ENCODE results near the gene PLCB1. TPM values are rescaled to one million over a fixed set of nuclear protein-coding genes. Genes with fewer than 3 reads are reported as not detected.

Gene PLCB1
- total RNA-seq, 1 experiment from 2014 or later = 2.9 TPM

DNA sequence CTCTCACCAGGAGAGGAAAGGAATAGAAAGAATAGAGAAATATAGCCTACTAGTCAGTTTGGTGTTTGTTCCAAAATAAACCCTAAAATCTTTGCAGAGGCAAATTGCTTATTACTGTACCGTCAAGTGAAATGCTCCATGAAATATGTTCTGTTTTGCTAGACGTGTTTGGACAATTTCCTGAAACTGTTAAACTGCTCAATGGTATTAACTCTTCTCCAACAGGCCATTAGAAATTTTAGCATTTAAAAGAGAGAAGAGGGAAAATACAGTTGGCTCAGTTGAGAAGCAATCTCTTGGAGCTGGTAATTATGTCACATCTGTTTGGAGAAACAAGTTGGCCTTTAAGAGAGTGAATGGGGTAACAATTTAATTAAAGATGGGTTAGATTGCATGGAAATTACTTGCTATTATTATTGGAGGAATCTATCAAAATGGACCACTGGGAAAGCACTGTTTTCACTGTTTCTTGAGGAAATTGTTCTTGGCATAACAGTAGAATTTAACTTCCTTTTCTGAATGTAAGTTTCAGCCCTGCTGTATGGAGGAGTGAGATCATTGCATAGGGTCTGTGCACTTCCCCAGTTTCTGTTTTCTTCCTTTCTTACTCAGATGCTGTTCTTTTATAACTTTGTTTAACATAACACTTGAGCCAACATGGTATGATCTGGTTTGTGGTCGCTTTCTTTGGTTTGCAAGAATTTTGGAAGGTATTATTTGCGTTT is 373.6 kb downstream of the PLCB1 start:
- no peak for DNase-seq (ENCODE audit: low read depth)

DNA sequence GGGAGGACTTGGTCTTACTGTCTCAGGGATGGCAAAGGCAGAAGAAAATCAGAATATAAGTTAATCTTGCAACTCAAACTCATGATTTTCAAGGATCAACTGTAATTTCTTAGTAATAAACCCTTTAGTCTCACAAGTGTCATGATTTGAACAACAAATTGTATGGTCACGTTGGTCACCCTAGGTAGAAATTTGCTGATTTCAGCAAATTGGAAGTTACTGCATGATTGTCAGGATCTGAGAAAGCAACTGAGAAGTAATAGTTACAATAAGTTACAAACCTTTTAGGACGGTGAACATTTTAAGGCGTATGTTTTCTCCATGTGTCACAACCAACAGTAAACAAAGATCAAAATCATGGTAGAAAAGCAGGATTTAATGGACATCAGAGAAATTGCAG is 375.2 kb downstream of the PLCB1 start:
- DNase-seq (ENCODE audit: low read depth) = no peak

GRCh38 chr20:8509809-8510208 is 377.7 kb downstream of the PLCB1 start:
- DNase-seq (ENCODE audit: low read depth) = no peak

DNA sequence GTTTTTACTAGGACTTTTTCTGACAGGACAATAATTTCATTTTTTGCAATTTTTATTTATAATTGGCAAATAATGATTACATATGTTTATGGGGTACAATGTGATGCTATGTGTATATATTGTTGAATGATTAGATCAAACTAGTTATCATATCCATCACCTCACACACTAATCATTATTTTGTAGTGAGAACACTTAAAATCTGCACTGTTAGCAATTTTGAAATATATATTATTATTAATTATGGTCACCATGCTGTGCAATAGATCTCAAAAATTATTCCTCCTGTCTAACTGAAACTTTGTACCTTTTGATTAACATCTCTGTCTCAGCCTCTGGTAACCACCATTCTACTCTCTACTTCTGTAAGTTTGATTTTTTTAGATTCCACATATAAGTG is 378.7 kb downstream of the PLCB1 start:
- DNase-seq (ENCODE audit: low read depth) = no peak

DNA sequence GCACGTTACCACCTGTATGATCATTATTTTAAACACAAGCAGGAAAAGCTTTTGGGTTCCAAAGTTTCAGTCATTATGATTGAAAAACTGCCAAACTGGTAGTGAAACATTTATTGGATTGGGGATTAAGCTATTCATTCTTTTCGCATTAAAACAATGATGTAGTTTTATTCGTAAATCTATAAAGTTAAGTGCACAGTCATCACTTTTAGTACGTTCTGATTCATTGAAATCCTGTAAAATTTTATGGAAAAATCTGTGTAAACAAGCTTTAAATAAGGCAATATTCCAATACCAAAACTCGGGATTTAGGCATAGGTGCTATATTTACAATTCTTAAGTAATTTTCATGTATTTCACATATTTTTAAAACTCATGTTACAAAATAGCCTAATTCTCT is 379.9 kb downstream of the PLCB1 start:
- no peak for DNase-seq (ENCODE audit: low read depth)

GRCh38 chr20:8515810-8516435 is 383.9 kb downstream of the PLCB1 start:
- no peak for DNase-seq (ENCODE audit: low read depth)

- DNase-seq (ENCODE audit: low read depth) = no peak
Measured at GRCh38 chr20:8518878-8519277, 386.8 kb downstream of the PLCB1 start.

GRCh38 chr20:8519887-8520286 is 387.8 kb downstream of the PLCB1 start:
- DNase-seq (ENCODE audit: low read depth) = no peak

GRCh38 chr20:8522168-8522567 is 390.1 kb downstream of the PLCB1 start:
- DNase-seq (ENCODE audit: low read depth) = no peak

GRCh38 chr20:8523684-8524083 is 391.6 kb downstream of the PLCB1 start:
- no peak for DNase-seq (ENCODE audit: low read depth)

- DNase-seq (ENCODE audit: low read depth) = no peak
Measured at GRCh38 chr20:8524101-8525016, 392.3 kb downstream of the PLCB1 start.

GRCh38 chr20:8525017-8525343 is 392.9 kb downstream of the PLCB1 start:
- no peak for DNase-seq (ENCODE audit: low read depth)

DNA sequence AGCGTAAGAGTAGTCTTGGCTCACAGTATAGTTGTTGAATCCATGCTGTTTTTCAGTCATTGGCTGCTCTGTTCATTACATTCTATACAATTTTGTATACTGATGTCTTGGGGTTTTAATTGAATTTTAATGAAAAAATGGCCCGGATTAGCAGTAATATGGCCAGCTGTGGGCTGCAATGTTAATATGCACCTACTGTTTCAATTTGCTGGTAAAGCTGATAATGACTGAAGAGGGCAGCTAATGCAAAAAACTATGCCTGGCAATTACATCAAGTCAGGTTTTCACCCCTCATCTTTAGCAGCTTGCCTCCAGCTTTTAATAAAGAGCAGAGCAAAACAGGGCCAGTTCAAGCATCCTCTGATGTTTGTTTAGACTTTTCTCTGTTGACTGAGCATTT is 394.5 kb downstream of the PLCB1 start:
- no peak for DNase-seq (ENCODE audit: low read depth)

DNA sequence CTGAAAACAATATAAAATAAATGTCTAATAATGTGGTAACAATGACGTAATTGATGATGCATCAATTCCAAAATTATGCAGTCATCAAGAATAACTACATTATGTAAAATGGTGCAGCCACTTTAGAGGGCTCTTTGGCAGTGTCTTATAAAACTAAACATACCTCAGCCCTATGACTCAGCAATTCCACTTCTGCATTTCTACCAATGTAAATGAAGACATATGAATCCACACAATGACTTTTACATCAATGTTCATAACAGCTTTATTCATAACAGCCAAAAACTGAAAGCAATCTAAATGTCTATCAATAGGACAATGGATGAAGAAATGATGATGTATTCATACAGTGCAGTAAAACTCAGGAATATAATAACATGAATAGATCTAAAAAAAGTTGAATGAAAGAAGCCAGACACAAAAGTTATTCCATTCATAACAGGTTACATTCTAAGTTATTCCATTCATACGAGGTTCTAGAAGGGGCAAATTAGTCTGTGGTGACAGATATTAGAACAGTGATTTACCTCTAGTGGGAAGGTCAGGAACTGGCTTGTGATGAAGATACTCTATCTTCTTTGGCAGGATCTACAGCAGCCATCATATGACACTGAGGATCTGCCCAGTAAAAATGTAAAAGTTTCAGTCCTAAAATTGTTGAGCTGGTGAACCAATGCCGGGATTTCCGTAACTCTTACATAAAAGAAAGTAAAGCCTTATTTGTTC is 396.1 kb downstream of the PLCB1 start:
- peak; percentile 19 for DNase-seq (ENCODE audit: low read depth)

DNA sequence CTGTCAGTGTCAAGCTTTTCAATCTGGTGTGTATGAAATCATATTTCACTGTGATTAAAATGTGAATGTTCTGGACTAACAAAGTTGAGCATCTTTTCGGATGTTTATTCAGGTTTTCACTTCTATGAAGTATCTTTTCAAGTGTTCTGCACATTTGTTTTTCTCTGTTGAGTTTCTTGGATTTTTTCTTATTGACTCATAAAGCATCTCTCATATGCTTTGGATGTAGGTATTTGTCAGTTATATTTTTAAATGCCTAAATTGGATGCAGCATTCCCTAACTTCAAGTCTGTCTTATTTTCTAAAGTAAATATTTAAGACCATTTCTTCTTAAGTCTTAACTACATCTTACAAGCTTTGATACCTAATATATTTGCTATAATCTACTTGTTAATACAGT is 398.0 kb downstream of the PLCB1 start:
- DNase-seq (ENCODE audit: low read depth) = no peak

DNA sequence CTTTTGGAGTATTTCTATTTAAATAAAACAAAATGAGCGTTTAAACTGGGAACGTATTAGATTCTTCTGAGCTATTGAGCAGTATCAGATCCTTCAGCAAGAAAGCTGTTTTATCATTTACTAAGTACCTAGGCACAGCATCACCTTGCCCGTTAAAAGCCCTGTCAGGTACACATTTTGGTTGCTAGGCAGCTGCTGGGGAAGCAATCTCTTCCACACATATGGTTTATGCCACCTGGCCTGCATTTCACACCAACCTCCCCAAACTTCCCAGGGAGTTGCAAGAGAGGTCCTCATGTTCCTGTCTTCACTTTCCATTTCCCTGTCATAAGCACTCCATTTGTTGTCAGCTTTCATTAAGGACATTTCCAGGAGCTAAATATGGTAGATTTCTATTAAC is 400.1 kb downstream of the PLCB1 start:
- no peak for DNase-seq (ENCODE audit: low read depth)

DNA sequence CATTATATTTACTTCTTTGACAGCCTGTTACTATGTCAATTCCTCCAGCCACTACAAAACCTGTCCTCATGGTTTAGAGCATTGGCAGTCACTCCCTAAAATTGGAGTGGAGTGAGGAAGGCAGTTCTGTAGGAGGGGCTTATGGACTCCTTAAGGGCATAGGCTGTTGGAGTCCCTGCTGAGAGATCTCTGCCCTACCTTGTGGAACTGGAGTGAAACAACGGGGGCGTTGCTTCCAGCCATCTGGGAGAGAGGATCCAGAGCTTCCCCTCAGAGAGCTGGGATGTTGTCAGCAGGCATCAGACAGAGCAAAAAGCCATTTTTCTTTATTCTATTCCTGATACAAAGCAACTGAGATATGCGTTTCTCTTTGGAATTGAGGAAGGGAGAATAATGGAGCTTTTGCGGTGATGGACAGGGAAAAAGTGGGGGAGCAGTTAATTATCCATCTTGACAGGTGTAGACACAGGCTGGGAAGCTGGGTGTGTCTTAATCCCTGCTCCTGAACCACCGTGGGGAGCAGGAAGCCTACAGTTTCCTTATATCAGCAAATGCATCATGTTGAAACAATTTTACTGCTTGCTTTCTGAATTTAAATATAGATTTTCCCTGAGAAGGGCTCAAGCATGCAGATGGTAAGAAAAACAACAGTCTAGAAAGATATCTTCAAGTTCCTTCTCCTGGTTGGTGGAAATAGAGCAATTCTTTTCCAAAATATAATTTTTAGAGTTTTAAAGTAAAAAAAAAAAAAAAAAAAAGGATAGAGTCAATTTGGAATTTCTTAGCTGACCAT is 402.5 kb downstream of the PLCB1 start:
- no peak for DNase-seq (ENCODE audit: low read depth)

- peak; percentile 13 for DNase-seq (ENCODE audit: low read depth)
Measured at GRCh38 chr20:8535403-8536261, 403.6 kb downstream of the PLCB1 start.

DNA sequence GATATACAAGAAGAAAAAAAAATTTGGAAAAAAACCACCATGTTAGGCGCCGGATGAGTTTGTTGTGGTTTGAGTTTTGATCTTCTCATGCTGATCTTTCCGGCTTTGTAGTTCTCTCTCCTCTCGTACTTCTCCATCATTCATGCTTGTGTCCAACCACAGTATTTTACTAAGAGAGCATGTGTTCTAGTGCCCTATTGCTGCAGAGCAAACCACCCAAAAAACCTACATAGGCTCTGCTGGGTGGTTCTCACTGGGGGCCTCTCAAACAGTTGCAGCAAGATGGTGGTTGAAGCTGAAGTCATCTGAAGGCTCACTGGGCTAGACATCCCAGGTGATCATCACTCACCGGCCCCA is 404.2 kb downstream of the PLCB1 start:
- DNase-seq (ENCODE audit: low read depth) = no peak

DNA sequence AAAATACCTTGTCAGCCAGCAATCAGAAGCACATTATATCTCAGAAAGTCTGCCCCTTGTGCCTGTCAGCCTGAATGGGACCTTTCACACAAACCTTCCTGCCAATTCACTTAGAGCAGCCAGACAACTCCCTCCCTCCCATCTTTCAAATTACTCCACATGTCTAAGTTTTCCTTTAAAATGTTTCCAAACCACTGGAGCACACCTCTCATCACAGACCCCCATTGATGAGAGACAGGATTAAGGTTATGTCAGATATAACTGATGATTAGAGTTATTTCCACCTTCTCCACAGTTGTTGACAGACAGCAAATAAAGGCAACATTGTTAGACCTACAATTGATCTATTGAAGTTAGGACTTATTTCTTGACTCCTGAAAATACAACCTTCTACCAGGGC is 408.4 kb downstream of the PLCB1 start:
- DNase-seq (ENCODE audit: low read depth) = no peak

Data from Daoy (cell line).